Superior temporal gyrus (tissue), 1 donor: ENCODE data around the gene ARPC5L.
"Not testable (repeated sequence)": the region's sequence is repeated elsewhere in the genome, so short reads cannot be mapped to it uniquely, and the experiment has no call there.

ENCODE experiments used
- DNase-seq: peaks from one replicate; pipeline ENCODE4 v3.0.0-alpha.2; 2016; ENCODE audit errors: extremely low spot score

Gene ARPC5L

GRCh38 chr9:124894035-124894740 is 32.3 kb downstream of the ARPC5L start:
- peak; percentile 78 for DNase-seq

- DNase-seq: no peak
Observed at GRCh38 chr9:124894741-124895170, 32.8 kb downstream of the ARPC5L start.

- DNase-seq: no peak
Observed at GRCh38 chr9:124897570-124898460, 35.9 kb downstream of the ARPC5L start.

GRCh38 chr9:124899845-124900244 is 37.9 kb downstream of the ARPC5L start:
- DNase-seq: no peak

GRCh38 chr9:124906966-124907365 is 45.0 kb downstream of the ARPC5L start:
- no peak for DNase-seq

GRCh38 chr9:124908098-124908497 is 46.2 kb downstream of the ARPC5L start:
- no peak for DNase-seq

GRCh38 chr9:124911766-124912165 is 49.8 kb downstream of the ARPC5L start:
- DNase-seq: no peak

- DNase-seq: no peak
Observed at GRCh38 chr9:124913378-124913777, 51.4 kb downstream of the ARPC5L start.

- DNase-seq: no peak
Observed at GRCh38 chr9:124914753-124915405, 52.9 kb downstream of the ARPC5L start.

- not testable (repeated sequence) for DNase-seq
Observed at GRCh38 chr9:124920394-124920793, 58.5 kb downstream of the ARPC5L start.
